LHCN-M2 (cell line): ENCODE measurements around the gene SORCS2. TPM values are rescaled to one million over a fixed set of nuclear protein-coding genes. Genes with fewer than 3 reads are reported as not detected.

Experiments used
- DNase-seq: peaks from one replicate; pipeline ENCODE4 v3.0.0-alpha.2; 2012; ENCODE audit warnings: low read depth
- total RNA-seq: library from RNA; depleted of rRNA; stranded (reverse); fragments of >200 nt; gene quantifications from 2 replicates; pipeline ENCODE4 v1.2.3, GENCODE V29; 2014

SORCS2 gene
- total RNA-seq, 1 experiment from 2014 or later: 0.52 TPM

GRCh38 chr4:7699031-7699430 lies 506.7 kb downstream of the SORCS2 start:
- DNase-seq: peak; percentile 21

DNA sequence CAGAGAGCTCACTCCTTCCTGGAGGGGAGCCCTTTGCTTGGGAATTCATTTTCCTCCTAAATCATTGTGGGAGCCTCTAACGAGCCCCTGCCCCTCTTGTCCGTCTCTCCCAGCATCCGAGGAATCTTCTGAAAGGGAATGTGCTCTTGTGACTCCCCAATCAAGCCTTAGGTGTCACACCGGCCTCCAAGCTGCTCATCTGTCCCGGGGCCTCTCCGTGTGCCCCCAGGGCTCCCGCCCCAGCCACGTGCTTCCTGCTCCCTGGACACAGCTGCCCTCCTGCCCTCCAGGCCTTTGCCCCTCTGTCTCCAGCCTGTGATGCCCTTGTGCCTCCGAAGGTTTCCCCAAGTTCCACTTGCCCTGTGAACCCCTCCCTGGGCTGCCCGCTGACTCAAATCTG lies 507.5 kb downstream of the SORCS2 start:
- no peak for DNase-seq

- DNase-seq: no peak
Observed at GRCh38 chr4:7700665-7701064, 508.3 kb downstream of the SORCS2 start.

DNA sequence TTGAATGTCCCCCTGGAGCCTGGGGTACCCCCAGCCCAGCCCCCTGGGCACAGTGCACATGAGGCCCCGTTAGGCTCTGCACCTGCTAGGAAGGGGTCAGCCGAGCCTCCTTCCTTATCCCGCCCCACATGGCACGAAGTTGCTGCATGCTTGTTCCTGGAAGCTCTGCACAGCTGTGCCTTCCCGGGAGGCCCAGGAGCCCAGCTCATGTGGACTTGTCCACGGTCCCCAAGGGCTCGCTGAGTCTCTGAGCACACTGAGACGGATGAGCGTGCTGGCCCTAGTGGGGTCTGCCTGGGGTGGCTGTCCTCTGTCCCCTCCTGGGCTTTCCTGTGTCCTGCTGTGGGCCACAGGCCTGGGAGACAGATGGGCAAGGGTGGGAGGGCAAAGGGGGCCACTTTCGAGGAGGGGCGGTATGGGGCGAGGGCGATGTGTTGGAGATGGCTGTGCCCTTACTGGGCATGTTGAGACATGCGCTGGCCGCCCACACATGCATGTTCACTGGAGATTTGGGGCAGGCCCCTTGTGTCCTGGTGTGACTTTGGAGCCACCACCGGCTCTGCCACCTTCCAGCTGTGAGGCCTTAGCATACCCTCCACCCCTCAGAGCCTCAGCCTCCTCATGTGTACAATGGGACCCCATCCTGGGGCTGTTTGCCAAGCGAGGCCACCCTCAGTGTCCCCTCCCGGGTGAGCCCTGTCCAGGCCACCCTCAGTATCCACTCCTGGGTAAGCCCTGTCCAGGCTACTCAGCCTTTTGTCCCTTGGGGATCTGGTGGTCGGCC lies 509.7 kb downstream of the SORCS2 start:
- DNase-seq: no peak

DNA sequence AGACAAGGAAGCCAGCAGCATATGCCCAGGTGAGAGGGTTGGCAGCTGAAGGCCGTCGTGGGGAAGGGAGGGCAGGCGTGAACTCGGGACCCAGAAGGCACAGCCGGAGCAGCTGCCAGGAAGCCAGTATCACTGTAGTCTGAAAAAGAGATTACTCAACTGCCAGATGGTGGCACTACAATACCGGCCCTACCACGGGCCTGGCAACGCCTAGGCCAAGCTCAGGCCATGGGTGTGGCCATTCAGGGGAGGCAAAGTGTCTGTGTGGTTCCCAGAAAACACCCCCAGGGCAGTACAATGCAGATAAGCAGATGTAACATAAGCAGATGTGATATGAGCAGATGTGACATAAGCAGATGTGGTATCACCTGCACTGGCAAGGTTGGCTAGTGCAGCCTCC lies 511.4 kb downstream of the SORCS2 start:
- DNase-seq: no peak

DNA sequence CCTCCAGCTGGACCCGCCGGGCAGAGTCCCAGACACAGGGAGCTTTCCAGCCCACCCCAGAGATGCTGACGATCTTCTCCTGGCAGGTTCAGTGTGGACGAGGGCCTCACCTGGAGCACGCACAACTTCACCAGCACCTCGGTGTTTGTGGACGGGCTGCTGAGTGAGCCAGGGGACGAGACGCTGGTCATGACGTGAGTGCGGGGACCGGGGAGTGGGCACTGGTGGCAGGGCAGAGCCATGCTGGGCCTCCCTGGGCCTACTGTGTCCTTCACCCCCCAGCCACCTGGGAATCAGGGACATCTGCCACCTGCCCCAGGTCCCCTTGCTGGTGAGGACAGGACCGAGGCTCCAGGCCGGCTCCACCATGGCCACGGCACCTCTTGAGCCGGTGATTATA lies 511.8 kb downstream of the SORCS2 start:
- no peak for DNase-seq

DNA sequence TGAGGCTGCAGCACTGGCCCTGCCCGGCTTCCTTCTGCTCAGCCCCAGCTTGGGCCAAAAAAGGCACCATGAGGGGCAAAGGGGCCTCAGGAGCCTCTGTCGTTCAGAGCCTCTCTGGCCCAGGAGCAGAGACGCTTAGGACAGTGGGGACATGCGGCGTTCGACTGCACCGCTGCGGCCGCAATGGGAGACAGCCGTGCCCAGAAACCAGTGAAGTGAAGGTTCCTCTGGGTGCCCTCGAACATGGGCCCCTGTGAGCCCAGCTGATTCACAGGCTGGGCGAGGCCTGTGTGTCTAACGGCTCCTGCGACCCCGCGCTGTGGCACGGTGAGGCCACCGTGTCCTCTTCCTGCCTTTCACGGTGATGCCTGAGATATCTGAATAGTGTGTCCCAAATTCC lies 512.3 kb downstream of the SORCS2 start:
- DNase-seq: no peak

- DNase-seq: no peak
Observed at GRCh38 chr4:7705062-7705461, 512.7 kb downstream of the SORCS2 start.

- no peak for DNase-seq
Observed at GRCh38 chr4:7705593-7705992, 513.3 kb downstream of the SORCS2 start.

DNA sequence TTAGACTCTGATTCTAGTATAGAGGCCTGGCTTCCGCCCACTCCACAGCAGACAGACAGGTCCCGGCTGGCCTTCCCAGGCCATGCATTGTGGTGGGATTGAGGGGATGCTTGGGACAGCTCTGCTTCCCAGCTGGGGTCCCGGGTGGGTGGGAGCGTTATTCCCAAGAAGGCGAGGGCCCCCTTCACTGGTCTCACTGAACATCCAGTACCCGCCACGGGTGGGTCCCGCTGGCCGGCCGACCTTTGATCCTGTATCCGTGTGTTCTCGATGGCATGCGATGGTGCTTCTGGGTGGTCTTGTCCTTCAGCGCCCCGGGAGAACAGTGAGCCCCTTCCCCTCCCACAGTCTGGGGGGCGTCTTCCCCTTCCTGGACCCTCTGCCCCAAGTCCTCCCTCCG lies 515.9 kb downstream of the SORCS2 start:
- DNase-seq: no peak

DNA sequence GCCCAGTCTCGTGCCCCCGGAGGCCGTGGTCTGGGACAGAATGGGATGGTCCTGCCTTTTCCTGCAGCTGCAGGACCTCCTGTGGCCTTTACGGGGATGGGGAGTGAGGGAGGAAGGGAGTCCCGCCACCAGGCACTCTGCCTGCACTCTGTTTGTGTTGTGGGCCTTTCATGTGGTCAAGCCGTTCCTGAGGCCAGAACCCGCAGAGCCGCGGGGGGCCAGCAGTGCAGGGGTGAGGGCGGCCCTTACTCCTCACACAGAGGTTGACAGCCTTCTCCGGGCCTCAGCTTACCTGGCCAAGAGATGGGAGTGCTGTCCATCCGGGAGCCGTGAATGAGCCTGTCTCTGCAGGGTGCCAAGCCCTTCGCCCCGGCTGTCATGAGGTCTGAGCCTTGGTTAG lies 516.6 kb downstream of the SORCS2 start:
- DNase-seq: no peak

DNA sequence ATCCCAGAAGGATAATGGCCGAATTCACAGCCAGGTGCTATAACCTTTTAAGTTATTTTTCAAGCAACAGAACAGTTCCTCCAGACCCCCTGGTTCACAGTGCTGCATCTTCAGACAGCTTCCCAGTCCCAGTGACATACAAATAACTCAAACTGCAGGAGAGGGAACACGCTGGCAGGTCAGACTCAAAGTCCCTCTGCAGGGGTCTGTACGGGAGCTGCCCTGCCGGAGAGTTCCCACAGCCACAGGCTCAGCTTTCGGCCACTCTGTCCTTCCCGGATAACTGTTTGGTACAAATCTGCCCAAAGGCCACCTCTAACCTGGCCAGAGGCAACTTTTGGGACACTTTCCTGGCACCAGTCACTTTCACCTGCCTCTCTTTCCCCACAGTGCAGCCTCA lies 517.1 kb downstream of the SORCS2 start:
- DNase-seq: no peak

DNA sequence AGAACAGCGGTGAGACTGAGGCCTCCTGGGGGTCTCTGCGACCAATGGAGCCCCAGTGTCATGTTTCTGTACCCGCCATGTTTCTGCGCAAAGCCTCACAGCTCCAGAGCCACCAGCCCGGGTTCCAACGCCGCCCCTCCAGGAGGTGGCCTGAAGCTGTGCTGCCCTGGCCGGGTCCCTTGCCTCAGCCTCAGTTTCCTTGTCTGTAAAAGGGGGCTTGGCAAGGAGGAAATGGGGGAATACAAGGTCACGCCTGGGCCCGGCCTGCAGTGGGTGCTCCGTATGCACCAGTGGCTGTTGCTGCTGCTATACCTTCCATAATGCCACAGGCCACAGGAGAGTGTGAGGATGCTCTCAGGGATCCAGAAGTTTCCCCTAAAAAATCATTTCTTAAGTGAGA lies 517.8 kb downstream of the SORCS2 start:
- DNase-seq: no peak

GRCh38 chr4:7710576-7711306 lies 518.4 kb downstream of the SORCS2 start:
- DNase-seq: no peak

GRCh38 chr4:7711307-7711963 lies 519.1 kb downstream of the SORCS2 start:
- no peak for DNase-seq

DNA sequence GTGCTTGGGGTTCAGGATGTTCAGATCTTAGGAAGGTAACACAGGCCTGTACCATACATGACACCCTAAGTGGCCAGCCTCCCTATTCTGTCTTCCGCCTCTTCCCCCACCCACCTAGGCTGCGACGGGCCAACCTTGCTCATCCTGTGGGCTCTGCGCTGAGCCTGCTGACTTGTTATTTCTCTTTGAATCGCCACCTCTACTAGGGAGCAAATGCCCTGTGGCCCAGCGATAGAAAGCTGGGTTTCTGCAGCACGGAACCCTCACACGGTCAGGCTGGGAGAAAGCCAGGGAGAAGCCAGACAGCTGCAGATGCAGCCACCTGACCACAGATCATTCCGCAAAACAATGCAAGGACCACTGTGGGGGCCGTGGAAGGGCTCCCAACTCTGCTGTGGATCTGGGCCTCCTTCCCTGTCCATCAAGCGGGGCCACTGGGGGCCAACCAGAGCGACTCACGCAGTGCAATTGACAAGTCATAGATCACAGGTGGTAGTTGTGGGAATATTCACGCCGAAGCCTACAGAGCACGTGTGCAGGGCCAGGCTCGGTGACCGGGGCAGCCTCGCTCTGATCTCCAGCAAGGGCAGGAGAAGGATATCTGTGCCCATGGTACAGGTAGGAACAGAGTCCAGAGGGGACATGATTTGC lies 519.8 kb downstream of the SORCS2 start:
- DNase-seq: no peak

- DNase-seq: no peak
Observed at GRCh38 chr4:7713757-7714156, 521.4 kb downstream of the SORCS2 start.

DNA sequence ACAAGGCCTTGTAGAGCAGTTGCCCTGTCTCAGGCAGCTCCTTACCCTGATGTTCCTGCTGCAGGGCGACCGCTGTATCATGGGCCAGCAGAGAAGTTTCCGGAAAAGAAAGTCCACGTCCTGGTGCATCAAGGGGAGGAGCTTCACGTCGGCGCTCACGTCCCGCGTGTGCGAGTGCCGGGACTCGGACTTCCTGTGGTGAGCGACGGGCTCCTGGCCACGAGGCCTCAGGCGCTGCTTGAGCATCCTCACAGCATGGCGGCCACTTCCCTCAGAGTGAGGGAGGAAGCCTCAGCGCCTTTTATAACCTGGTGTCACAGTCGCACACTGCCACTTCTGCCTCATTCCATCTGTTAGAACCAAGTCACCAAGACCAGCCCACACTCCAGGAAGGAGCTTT lies 521.8 kb downstream of the SORCS2 start:
- no peak for DNase-seq

DNA sequence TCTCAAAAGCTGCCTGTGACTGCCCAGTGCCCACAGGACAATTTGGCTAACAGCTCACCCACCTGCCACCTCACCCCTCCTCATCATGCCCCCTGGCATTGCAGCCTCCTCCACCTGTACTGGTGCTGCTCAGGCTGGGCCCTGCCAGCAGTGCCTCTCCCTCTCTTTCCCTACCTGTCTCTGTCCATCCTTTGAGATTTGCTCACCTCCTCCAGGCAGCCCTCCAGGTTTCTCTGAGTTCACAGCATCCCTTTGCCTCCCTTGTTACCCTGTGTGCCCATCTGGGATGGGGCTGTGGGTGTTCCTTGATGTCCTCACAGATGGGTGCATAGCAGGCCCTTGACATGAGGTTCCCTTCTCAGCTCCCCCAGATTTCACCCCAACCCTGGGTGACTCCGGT lies 522.4 kb downstream of the SORCS2 start:
- DNase-seq: no peak

GRCh38 chr4:7715271-7716009 lies 523.1 kb downstream of the SORCS2 start:
- no peak for DNase-seq

DNA sequence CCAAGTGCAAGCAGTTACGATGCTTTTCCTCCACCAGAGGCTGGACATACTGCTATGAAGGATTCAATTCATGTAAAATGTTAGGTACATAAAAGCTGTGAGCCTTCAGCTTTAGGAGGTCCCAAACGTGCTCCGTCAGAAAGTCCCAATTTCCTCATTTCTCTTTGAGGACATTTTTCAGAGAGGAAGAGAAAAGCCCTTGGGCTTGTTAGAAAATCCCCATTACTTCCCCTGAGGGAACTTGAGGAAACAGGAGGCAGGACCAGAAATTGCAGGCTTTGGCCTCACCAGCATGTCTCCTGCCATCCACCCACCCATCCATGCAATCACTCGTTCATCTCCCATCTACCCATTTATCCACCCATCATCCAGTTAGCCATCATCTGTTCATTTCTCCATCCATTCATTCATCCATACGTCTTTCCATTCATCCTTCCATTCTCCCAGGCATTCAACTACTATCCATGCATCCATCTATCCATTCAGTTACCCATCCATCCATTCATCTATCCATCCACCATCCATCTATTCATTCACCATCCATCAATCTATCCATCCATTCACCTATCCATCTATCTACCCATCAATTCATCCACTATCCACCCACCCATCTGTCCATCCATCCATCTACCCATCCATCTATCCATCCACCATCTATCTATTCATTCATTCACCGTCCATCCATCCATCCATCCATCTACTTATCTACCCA lies 523.8 kb downstream of the SORCS2 start:
- no peak for DNase-seq
